NCI-H345 (cell line): ENCODE data around the gene FAM107B.

Experiments
- DNase-seq: peaks from one replicate; lab custom pipeline; 2025; lab: John Stamatoyannopoulos, UW

FAM107B gene

DNA sequence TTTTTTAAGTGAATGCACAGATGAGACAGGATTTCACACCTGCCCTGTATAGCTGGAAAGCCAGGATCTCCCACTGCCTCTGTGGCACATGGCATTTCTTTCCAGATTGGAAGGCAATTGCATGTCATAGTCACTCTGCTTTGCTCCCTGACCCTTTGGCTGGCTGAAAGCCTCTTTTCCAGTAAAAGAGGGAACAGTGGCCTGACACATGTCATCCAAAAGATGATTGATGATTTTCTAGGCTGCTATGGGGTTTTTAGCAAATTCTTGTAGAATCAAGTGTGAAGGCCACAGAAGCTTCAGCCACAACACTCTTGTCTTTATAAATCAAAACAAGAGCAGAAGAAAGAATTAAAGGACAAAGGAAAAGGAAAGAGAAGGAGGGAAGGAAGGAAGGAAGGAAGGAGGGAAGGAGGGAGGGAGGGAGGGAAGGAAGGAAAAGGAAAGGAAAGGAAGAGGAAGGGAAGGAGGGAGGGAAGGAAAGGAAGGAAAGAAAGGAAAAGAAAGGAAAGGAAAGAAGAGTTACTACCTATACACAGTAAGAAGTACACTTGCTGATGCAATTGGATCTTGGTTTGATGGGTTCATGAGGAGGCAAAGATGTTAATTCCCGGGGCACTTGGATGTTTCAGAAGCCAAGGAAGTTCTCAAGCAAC is 285.0 kb downstream of the FAM107B start:
- no peak for DNase-seq

DNA sequence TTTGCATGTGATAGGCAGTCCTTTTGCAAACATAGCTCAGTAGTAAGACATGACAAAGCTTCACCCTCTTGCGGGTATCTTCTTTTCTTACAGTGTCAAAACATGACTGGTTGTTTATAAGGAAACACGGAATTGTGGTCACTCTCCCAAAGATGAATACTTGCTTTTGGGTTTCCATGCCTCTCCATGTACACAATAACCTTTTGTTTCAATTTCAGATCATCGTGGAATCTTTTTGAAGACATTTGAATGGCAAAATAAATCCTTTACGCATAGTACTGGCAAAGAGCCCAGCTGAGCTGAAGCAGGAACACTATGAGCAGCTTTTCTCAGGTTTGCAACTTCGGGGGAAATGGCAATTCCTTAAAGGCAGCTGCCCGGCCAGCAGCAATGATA is 287.2 kb downstream of the FAM107B start:
- DNase-seq: no peak

DNA sequence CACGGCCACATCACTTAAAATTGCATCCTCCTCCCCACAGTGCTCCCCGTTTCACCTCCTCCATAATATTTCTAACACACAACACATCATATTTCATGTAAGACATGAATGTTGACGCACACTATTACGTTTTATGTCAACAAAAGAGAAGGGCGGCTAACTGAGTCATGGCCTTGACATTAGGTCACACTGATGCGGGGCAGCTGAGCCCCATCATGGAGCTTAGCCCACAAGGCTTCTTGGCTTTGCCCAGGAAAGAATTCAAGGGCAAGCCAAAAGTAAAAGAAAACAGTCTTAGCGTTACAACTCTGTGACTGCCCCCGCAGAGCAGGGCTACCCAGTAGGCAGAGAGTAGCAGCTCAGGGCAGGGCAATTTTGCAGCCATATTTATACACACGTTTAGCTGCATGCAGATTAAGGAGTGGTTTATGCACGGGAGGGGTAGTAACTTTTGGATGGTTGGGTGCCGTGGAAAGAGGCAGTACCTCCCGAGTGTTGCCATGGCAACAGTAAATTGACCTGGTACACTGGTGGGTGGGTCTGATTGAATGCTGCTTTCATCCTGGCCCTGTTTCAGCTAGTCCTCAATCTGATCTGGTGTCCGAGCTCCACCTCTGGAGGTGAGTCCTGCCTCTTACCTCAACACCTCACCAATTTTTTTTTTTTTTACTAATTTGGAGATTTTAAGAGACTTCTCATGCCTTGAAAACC is 287.8 kb downstream of the FAM107B start:
- DNase-seq: peak; percentile 30

DNA sequence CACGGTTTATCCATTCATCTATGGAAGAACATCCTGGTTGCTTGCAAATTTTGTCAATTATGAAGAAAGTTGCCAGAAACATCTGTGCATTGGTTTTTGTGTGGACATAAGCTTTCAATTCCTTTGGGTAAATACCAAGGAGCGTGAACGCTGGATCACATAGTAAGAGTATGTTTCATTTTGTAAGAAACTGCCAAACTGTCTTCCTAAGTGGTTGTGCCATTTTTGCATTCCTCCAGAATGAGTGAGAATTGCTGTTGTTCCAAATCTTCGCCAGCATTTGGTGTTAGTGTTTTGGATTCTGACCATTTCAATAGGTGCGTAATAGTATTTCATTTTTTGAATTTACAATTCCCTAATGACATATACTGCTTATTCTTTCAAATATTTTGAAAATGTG is 288.7 kb downstream of the FAM107B start:
- DNase-seq: no peak

DNA sequence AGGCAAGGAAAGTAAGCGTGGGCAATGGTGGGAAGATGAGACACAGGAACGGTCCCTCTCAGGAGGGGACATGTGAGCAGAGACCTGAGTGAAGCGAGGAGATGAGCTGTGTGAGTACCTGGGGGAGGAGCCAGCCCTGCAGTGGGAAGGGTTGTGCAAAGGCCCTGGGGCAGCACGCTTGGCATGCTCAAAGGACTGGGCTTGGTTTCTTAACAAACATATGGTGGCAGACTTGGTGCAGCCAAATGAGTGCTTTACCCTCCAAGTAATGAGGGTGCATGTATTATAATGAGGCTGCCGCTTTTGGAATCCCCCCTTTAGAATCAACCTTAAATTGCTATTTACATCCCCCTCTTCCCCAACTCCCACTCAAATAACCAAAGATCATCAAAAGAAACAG is 291.3 kb downstream of the FAM107B start:
- no peak for DNase-seq

DNA sequence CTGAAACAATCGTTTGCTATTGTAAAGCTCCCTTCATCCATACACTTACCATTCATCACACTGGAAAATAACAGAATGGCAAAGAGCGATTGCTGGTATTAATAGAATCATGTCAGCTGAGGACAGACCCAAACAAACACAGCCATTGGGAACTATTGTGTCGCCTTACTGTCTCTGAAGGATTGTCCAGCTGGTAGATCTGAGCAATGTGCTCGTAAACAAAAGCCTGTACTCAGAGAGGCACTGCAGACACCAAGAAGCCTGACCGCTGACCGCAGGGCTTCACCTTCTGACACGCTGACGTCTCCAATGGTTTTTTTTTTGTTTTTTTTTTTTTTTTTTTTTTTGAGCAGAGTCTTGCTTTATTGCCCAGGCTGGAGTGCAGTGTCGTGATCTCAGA is 292.9 kb downstream of the FAM107B start:
- no peak for DNase-seq

DNA sequence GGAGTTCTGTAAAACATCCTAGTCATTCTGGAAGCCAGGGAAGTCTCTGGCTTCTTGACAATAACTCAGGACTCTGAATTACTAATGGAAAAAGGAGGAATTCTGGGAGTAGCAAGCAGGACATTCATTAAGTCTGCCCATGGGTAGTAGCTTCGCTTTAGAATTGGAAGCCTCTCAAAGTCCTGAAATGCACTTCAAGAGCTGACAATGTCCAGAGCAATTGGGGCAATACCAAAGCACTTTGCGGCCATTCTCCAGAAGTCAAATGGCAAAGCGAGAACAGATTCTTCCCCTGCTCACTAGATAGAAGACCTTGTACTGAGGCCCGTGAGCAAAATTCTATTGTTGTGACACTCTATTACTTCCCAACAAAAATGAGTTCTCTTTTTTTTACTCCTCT is 293.7 kb downstream of the FAM107B start:
- DNase-seq: no peak

DNA sequence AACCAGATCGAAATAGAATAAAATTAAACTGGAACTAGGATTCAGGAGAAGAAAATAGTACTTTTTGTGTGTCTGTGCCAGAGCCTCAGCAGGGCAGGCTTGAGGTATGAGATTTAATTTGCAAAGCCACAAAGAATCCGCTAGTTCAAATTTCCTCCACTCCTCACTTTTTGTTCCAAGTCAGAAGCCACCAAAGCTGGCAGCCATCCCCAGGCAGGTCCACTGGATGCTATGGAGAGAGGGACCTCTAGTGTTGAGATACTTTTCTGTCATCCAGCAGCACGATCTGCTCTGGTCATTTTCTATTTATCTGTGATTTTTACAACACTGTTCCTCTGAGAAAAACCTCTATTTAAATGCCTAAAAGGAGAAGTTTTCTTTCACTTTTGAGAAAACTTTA is 296.1 kb downstream of the FAM107B start:
- peak; percentile 44 for DNase-seq

DNA sequence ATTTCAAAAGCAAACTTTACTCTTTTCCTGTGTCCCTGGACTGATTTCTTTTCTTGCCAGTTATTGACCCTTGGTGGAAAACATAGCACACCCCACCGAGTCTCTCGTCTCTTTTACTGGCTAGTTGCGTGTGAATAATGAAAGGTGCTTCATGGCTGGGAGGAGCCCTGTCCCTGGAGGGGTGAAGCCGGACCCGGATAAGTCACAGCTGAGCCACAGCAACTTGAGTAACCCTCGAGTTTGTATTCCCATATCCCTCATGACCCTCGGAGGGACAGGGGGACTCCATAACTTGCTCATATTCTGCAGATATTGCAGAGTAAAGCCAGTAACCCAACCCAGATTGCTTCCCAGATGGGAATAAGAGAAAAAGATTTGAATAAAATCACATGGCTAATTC is 296.5 kb downstream of the FAM107B start:
- DNase-seq: no peak

DNA sequence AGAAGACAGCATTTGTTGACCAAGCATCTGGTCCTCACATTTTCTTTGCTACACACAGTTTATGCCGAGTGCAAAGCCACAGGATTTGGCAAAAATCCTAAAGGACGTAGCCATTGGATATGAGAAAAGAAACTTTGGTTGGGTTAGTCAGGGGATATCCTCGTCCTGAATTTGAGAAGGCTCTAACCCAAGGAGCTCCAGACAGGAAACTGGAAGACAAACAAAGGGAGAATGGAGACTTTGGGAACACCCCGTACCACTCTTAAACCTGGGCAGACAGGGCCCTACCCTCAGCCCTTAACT is 297.3 kb downstream of the FAM107B start:
- DNase-seq: no peak

DNA sequence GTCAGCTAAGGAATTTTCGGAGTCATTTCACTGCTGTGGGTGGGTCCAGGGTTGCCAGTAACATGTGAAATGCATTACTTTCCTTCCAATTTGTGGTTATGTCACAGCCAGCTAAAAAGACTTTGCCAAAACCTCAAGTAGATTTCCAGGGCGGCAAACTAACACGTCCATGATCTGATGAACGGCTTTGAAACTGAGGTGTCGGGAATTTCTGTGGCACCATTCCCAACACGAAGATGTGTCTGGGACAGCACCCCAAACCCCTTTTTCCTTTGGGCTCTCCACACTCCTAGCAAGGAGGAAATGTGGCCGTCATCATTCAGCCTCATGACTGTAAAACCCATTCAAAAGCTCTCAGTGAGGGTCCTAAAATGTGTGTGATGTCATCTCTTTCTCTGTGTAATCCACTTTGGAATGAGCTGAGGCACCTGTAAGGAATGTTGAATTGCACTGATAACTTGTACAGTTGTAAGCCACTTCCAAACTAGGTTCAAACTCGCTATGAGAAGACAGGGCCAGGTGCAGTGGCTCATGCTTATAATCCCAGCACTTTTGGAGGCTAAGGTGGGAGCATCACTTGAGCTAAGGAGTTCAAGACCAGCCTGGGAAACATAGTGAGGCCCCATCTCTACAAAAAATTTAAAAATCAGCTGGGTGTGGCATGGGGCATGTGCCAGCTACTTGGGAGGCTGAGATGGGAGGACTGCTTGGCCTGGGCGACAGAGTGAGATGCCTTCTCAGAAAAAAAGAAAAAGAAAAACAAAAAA is 297.9 kb downstream of the FAM107B start:
- no peak for DNase-seq

DNA sequence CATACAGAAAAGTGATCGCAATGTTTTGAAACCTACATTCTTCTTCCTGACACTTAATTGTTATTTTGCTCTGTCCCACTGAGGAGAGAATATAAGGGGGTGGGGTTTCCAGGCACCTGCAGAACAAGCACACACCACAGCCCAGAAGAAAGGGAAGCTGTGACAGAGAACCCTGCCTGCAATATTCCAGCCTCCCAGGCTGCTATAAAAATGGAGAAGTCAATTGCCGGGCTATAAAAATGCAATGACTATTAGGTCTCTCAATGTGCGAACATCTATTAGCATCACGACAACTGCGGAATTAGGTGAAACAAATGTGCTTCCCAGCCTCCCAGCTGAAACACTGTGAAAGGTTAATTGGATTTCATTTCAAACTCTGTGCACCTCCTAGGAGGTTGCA is 298.7 kb downstream of the FAM107B start:
- no peak for DNase-seq

DNA sequence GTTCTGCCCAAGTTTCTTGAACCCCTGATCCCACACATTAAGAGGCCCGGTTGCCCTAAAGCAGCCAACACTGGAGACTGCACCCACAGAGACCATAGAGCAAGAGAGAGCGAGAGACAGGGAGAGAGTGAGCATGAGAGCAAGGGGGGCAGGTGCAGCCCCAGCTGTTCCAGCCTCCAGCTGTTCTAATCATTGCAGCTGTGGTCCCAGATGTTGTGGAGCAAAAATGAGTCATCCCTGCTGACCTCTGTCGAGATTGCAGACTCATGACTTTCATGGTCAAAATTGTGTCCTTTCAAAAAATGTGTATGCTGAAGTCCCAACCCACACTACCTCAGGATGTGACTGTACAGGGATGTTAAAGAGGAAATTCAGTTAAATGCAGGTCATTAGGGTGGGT is 300.0 kb downstream of the FAM107B start:
- DNase-seq: no peak

DNA sequence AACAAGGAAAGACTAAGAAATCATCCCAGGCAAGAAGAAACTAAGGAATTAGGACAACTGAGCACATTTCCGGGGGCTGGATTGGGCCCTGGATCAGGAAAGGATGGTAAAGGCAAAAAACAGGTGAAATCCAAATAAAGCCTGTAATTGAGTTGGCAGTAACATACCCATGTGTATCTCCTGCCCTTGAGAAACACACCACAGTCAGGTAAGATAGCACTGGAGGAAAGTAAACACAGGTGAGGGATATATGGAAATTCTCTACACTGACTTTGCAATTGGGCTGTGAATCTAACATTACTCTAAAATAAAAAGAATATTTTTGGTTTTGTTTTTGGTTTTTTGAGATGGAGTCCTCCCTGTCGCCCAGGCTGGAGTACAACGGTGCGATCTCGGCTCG is 303.8 kb downstream of the FAM107B start:
- no peak for DNase-seq

DNA sequence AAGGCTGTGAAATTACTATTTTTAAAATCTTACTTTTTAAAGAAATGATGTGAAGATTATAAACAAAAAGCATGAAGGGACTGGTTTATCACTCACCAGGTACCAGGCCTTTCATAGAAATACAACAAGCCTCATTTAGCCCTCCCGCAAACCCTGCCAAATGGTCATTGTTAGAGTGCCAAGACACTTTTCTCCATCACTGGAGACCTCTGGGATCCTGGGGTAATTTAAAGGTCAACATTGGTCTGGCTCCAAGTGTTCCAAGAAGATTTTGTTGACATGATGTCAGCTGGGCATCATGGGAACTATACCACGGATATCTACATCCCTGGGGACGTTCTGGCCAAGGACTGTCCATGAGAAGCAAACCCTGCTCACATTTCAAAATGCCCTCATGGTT is 306.0 kb downstream of the FAM107B start:
- DNase-seq: no peak
